Activated T-cell treated with anti-CD3 and anti-CD28 coated beads for 4 hours (primary cell): Measurements from ENCODE around the gene RAB39B.
"Not testable (repeated sequence)": the region's sequence is repeated elsewhere in the genome, so short reads cannot be mapped to it uniquely, and the experiment has no call there.

Source experiments
- DNase-seq: peaks from one replicate; pipeline ENCODE4 v3.0.0-alpha.2; 2020

The RAB39B gene

GRCh38 chrX:155263854-155264628, at the start of gene RAB39B:
Gene RAB39B, minus strand, starts transcription at chrX:155264491. Its CDS starts 203 bp downstream, at chrX:155264288.
- peak; percentile 55 for DNase-seq

GRCh38 chrX:155313766-155314165, 49.5 kb upstream of the RAB39B start:
- DNase-seq = no peak

GRCh38 chrX:155293771-155294170, 29.5 kb upstream of the RAB39B start:
- no peak for DNase-seq

GRCh38 chrX:155279873-155280272, 15.6 kb upstream of the RAB39B start:
- DNase-seq = no peak

- no peak for DNase-seq
These were observed 6.7 kb upstream of the RAB39B start for GRCh38 chrX:155270969-155271368.

- not testable (repeated sequence) for DNase-seq
These were observed 3.7 kb upstream of the RAB39B start for GRCh38 chrX:155267995-155268394.

- DNase-seq = no peak
These were observed 2.1 kb upstream of the RAB39B start for GRCh38 chrX:155266439-155266838.

- no peak for DNase-seq
These were observed 1.1 kb downstream of the RAB39B start for GRCh38 chrX:155262970-155263754.

GRCh38 chrX:155259752-155260151, 4.5 kb downstream of the RAB39B start:
- DNase-seq = no peak

- no peak for DNase-seq
These were observed 12.9 kb downstream of the RAB39B start for GRCh38 chrX:155251391-155251790.

- DNase-seq = no peak
These were observed 16.8 kb downstream of the RAB39B start for GRCh38 chrX:155247497-155247896.

GRCh38 chrX:155246748-155247147, 17.5 kb downstream of the RAB39B start:
- no peak for DNase-seq

GRCh38 chrX:155242300-155242699, 22.0 kb downstream of the RAB39B start:
- no peak for DNase-seq

GRCh38 chrX:155237719-155238118, 26.6 kb downstream of the RAB39B start:
- no peak for DNase-seq

- no peak for DNase-seq
These were observed 28.4 kb downstream of the RAB39B start for GRCh38 chrX:155235891-155236290.

- DNase-seq = no peak
These were observed 33.1 kb downstream of the RAB39B start for GRCh38 chrX:155231163-155231562.

- no peak for DNase-seq
These were observed 38.5 kb downstream of the RAB39B start for GRCh38 chrX:155225774-155226173.

GRCh38 chrX:155223746-155224145, 40.5 kb downstream of the RAB39B start:
- DNase-seq = not testable (repeated sequence)

- DNase-seq = no peak
These were observed 42.9 kb downstream of the RAB39B start for GRCh38 chrX:155221351-155221750.

GRCh38 chrX:155218777-155219176, 45.5 kb downstream of the RAB39B start:
- no peak for DNase-seq

- no peak for DNase-seq
These were observed 47.3 kb downstream of the RAB39B start for GRCh38 chrX:155216940-155217440.

- DNase-seq = peak; percentile 69
These were observed 47.9 kb downstream of the RAB39B start, which contains the start of gene VBP1 for GRCh38 chrX:155216179-155216939. Gene VBP1, plus strand, starts transcription at chrX:155216460. Its CDS starts 23 bp downstream, at chrX:155216483.
